Body of pancreas (tissue), 4 donors: ENCODE data around the gene CRTAC1.

Experiments
- POLR2A ChIP-seq, 3 donors: fragments of 450-650 bp; IDR thresholded peaks; one replicate each; pipeline ENCODE4 v1.6.1; 2016; ENCODE audit warnings: antibody characterized with exemption in 3 of 3, mild to moderate bottlenecking in 2 of 3
- TF ChIP-seq, protein P1 (sequence below), 7 experiments: fragments of 450-650 bp in 4 of 7; fragments of 200-600 bp in 3 of 7; sonication (generic) in 3 of 7; IDR thresholded peaks; one replicate each; pipeline ENCODE4 v1.5.1; 2016 to 2019; ENCODE audit warnings: antibody characterized with exemption in 7 of 7

- TF ChIP-seq, protein P1, sequence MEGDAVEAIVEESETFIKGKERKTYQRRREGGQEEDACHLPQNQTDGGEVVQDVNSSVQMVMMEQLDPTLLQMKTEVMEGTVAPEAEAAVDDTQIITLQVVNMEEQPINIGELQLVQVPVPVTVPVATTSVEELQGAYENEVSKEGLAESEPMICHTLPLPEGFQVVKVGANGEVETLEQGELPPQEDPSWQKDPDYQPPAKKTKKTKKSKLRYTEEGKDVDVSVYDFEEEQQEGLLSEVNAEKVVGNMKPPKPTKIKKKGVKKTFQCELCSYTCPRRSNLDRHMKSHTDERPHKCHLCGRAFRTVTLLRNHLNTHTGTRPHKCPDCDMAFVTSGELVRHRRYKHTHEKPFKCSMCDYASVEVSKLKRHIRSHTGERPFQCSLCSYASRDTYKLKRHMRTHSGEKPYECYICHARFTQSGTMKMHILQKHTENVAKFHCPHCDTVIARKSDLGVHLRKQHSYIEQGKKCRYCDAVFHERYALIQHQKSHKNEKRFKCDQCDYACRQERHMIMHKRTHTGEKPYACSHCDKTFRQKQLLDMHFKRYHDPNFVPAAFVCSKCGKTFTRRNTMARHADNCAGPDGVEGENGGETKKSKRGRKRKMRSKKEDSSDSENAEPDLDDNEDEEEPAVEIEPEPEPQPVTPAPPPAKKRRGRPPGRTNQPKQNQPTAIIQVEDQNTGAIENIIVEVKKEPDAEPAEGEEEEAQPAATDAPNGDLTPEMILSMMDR (IDR thresholded peaks at IDR 0.05), result no peak
- no peak for TF ChIP-seq POLR2A (IDR thresholded peaks at IDR 0.05)
These were observed 172.4 kb downstream of the CRTAC1 start for GRCh38 chr10:97858001-97858439.
